KG1 (cell line): ENCODE data around the gene RNU2-63P.
"Not testable (repeated sequence)": the region's sequence is repeated elsewhere in the genome, so short reads cannot be mapped to it uniquely, and the experiment has no call there.

Source experiments
- DNase-seq: peaks from one replicate; lab custom pipeline; 2025; lab: John Stamatoyannopoulos, UW

Gene RNU2-63P

DNA sequence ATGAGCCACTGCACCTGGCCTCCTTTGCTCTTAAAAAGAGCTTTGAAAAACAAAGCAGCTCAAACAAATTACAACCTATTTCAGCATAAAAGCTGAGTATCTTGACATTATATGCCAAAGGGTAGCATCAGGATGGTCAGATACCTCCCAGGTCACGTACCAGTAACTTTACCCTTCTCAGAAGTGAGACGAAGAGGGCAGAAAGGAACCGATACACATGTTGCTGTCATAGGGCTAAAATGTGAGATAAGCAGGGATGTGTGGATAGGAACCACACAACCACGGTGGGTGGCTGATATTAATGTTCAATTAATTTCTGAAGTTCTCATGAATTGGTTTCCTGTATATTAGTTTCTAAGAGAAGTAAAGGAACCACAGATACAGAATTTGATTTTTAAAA is 12.6 kb upstream of the RNU2-63P start:
- no peak for DNase-seq

DNA sequence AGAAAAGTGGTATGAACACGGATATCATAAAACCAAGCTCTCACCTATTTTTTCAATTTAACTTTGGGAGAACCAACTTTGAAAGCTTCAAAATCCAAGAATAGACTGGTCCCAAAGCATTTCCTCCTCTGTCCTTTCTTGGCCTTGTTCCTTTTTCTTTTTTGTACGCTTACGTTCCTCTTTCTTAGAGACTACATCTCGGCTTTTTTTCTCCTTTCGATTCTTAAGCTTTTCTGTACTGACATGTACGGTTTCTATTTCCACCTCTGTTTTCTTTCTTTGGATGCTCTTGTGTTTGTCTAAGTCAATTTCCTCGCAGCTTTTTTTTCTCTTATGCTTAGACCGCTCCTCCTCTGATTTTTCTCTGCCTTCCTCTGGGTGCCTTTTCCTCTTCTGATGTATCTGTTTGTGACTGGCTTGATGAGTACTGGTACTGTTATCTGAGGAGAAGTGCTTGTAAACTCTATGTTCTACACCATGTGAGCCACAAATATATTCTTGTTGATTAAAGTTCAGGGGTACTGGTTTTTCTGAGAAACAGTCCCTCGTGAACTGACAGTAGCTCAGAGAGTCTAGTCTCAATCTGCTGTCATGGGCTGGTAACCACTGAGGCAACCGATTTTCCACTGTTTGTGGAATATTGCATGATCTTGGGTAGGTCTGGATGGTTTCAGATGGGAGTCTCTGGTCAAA is 11.5 kb upstream of the RNU2-63P start:
- DNase-seq, result no peak

DNA sequence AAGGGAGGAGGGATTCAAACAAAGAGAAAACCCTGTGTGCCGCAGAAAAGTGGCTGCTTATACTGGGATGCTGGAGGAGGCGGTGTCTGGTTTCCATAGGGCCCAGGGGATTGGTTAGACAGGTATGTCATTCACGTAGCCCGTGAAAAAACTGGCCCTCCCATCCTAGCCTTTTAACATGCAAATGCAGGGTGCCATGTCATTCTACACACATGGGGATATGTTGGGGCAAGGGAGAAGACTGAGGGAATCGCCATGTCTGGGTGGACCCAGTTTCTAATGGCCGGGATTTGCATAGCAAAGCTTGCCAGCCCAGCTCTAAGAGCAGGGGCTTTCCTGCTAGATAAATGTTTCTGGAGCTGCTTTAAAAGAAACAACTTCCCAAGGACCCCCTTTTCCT is 8.2 kb upstream of the RNU2-63P start:
- no peak for DNase-seq

DNA sequence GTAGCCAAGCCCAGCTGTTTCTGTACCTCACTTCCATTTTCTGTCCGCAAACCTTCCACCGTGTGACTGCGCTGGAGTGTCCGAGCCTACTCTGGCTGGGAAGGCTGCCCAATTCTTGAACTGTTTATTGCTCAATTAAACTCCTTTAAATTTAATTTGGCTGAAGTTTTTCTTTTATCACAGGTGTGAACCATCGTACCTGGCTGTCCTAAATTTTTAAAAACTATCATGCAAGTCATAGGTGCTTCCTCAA is 6.2 kb upstream of the RNU2-63P start:
- no peak for DNase-seq

DNA sequence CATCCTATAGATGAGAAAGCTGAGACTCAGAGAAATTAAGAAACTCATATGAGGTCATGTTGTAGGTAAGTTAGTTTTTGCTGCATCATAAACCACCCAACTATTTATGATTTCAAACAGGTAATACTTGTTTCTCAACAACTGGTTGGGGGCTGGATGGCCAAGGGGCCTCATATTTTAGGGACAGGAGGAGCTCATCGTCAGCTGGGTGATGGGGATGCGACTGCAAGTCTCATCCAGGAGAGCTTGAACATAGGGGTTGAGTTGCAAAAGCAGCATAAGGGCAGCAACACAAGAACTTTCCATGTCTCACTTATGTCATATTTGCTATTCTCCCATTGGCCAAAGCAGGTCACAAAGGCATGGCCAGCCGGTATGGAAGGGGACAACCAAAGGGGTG is 3.6 kb upstream of the RNU2-63P start:
- DNase-seq, result no peak

DNA sequence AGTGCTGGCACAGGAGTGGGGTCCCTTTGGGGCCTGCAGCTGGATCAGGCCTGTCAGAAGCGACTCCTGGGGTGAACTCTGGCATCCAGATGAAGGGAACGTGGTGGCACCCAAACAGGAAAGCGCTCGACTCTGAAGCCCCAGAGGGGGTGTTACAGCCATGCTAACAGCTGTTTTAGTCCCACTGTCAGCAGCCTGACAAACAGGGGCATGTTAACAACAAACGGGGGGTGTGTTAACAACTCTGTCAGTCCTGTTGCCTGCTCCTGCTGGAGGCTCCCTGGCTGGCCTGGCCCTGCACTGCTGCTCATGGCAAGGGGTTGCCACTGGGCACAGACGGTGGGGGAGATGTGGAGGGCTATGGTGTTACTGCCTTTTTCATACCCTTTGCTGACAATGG is 2.6 kb upstream of the RNU2-63P start:
- DNase-seq, result no peak

DNA sequence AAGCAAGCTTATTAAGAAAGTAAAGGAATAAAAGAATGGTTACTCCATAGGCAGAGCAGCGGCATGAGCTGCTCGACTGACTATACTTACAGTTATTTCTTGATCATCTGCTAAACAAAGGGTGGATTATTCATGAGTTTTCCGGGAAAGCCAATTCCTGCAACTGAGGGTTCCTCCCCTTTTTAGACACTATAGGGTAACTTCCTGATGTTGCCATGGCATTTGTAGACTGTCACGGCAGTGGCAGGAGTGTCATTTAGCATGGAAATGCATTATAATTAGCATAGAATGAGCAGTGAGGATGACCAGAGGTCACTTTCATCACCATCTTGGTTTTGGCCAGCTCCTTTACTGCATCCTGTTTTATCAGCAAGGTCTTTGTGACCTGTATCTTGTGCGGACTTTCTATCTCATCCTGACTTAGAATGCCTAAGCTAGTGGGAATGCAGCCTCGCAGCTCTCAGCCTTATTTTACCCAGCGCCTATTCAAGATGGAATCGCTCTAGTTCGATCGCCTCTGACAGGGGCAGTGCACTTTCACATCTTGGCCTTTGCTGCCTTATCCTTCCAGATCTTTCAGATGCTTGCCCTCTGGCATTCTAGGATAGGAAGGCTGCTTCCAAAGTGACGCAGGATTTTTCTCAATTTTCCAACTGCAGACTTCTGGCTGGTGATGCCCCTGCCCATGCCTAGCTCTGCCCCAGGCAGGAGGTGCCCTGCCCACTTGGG is 1.9 kb upstream of the RNU2-63P start:
- not testable (repeated sequence) for DNase-seq

DNA sequence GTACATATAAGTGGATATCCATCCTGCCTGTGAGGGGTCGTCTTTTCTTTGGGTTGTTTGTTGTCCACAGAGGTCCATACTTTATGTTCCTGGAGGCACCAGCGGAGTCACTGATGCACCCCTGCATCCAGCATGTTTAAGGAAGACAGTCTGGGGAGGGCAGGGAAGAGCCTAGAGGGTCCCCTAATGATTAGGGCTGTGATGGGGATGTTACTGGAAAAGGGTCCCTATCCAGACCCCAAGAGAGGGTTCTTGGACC is 1.4 kb upstream of the RNU2-63P start:
- DNase-seq, result not testable (repeated sequence)

DNA sequence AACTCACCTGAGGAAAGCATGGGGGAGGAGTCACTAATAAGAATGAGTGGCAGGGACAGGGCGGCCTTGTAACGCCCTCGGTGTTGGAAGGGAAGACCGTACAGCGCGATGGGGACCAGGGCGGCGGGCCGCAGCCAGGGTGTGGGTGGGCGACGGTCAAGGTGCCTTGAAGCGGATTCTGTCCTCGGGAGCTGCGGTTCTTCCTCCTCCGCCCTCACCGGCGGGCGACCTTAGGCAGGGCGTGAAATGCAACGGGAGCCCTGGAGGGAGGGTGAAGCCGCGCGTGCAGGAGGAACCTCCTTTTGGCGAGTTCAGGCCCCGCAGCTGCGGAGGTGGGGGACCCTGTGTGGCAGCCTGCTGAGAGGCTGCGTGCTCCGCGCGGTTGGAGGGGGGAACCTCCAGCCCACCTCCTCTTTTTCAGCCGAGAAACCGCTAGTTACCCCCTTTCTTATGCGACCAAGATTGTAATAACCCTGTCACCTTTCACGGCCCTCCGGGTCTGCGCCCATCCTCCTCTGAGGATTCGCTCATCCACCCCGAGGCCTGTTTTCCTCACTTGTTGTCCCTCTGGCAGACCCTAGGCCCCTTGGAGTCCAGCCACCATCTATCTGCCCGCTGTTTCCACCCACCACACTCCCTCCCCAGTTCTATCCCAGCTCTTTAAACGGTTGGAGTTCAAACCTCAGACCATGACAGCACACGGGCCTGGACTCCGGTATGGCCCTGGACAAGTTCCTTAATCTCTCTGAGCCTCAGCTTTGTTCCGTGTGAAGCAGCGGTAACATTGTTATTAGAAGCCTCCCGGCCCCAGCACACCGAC is 823 bp upstream of the RNU2-63P start:
- no peak for DNase-seq

DNA sequence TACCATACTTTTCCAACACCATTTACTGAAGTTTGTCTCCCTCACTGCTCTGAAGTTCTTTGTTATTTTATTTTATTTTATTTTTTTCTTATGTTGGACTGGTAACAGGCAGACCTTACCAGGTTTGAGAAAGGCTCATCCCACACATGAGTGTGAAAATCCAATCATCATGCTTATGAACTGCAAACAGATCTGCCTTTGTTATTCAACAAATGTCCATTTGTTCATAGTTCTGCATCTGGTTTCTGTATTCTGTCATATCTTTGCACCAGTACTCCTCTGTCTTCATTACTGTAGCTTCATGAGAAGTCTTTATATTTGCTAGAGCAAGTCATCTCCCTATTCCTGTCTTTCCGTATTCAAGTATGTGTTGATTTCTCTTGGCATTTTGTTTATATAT is 5.3 kb downstream of the RNU2-63P start:
- no peak for DNase-seq

DNA sequence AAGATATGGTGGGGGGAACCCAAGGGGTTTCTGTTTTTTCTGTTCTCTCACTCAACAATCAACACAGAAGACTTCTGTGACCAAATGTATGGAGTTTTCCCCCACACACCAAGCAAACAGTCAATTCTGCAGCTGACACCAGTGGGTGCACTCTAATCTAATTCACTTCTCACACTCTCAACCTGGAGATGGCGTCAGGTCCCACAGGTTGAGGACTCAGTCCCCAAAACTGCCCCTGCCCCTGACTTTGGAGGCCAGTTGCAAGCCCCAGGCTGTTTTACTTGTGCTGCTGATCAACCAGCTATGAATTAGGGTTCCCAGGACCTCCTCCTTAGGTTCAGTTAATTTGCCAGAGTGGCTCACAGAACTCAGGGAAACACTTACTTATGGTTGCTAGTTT is 6.2 kb downstream of the RNU2-63P start:
- no peak for DNase-seq

DNA sequence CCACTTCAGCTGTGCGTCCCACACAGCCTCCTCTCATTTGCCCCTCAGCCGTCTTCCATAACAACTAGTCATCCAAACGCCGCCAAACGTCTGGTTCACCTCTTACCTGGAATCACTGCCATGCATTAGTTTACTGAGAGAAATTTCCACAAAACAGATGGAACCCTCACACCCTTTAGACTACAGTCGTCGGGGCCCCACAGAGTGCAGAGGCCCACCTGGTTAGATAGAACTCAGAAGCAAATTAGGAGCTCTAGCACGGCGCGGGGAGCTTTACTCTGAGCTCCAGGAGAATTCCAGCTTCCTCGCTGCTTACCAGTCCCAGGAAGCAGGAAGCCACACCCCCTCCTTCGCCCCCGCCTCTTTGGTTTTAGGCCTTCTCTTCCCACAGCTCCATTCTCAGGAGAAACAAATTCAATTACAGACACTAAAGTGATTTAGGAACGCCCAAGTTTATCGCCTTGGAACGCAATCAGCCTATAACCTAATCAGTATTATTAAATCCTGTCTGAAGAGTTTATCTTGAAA is 9.4 kb downstream of the RNU2-63P start:
- DNase-seq, result no peak

DNA sequence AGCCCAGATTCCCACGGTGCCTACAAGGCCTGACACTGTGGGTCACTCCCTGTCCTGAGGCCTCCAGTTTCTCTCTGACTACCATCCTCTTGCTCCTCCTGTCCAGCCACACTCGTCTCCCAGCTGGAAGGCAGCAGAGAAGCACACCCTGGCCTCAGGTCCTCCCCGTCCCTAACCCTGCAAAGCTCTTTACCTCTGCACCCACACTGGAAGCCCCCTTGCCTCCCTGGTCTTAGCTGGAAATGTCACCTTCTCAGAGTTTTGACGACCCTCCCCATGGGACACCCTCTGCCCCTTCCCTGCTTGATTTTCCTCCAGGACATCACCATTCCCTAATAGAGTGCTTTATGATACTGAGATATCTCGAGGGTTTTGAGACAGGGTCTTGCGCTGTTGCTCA is 10.6 kb downstream of the RNU2-63P start:
- no peak for DNase-seq

DNA sequence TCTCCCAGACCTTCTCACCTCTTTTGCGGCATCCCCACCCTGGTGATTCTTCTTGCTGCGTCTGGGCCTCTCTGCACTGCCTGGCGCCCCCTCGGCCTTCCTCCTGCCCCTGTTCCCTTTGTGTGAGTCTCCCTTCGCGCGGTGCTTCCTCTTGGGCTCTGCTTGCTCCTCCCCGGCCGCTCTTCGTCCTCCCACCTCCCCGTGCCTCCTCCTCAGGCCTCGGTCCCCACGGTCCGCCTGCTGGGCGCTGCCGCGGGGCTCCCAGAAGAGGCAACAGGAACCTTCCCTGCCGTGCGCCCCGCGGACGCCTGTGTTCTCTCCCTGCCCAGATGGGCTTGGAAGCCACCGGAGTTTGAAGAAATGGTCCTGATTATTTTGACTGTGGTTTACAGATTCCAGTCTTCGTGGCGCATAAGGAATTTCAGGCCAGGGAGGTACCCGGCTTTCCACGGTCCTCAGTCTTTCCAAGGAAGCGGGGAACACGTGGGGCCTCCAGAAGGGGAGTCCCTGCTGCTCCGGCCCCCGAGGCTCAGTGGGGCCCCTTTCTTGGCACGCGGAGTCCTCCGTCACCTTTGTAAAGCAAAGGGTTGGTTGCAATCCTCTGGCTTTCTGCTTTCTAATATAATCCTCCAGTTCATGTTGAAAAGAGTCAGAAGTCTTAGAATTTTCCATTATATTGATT is 13.1 kb downstream of the RNU2-63P start:
- DNase-seq, result no peak

DNA sequence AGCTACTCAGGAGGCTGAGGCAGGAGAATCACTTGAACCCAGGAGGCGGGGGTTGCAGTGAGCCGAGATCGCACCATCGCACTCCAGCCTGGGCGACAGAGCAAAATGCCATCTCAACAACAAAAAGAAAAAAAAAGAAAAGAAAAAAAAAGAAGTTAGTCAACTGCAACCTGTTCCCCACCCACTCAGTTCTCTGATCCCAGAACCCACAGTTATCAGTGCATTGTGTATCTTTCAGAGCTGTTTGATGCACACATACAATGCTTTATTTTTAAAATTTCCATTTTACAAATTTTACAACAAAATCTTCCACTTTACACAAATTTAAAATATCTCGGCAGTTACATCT is 14.0 kb downstream of the RNU2-63P start:
- DNase-seq, result no peak

DNA sequence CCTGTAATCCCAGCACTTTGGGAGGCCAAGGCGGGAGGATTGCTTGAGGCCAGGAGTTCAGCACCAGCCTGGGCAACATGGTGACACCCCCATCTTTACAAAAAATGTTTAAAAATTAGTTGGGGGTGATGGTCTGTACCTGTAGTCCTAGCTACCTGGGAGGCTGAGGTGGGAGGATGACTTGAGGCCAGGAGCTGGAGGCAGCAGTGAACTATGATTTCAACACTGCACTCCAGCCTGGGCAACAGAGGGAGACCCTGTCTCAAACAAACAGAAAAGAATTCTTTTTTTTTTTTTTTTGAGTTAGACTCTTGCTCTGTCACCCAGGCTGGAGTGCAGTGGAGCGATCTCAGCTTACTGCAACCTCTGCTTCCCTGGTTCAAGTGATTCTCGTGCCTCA is 15.9 kb downstream of the RNU2-63P start:
- DNase-seq, result not testable (repeated sequence)

DNA sequence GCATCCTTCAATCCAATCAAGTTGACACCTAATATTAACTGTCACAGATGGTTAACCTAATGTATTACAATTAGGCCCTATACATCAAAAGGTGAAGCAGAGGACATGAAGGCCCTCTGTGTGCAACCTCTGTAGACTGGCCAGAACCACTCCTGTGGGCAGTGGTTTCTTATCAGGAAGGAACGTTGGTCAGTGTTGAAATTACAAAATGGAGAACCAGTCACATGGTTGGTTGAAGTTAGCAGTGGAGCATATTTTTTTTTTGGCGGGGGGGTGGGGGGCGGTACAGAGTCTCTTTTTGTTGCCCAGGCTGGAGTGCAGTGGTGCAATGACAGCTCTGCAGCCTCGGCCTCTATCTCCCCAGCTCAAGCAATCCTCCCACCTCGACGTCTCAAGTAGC is 19.8 kb downstream of the RNU2-63P start:
- no peak for DNase-seq

DNA sequence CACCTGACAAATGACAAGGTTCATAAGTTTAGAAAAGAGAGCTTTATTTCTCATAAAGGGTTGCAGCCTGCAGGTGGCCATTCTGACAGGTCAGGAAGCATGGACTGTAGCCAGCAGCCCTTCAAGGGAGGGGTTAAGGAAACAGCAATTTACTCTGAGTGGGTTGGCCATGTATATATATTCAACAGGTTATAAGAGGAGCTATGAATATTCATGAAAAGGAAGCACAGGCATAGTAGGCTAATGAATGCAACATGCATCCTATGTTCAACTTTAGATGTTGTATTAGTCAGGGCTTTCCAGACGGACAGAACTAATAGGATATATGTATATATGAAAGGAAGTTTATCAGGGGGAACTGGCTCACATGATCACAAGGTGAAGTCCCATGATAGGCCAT is 20.6 kb downstream of the RNU2-63P start:
- no peak for DNase-seq

DNA sequence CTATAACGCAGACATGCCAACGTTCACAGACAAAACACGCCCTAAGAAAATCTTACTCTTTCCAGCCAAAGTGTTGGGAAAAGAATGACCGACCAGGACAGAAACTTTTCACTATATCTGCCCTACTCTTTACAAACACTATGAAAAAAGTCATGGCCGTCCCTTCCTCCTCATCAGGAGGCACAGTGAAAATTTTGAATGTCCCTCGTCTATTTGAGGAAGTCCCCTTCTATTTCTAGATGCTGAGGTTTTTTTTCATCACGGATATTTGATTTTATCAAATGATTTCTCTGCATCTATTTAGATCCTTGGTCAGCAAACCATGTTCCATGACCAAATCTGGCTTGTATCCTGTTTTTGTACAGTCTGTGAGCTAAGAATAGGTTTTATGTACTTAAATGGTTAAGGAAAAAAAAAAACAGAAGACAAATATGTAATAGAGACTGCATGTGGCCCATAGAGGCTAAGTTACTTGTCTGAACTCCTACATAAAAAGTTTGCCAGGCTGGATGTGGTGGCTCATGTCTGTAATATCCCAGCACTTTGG is 22.0 kb downstream of the RNU2-63P start:
- not testable (repeated sequence) for DNase-seq

DNA sequence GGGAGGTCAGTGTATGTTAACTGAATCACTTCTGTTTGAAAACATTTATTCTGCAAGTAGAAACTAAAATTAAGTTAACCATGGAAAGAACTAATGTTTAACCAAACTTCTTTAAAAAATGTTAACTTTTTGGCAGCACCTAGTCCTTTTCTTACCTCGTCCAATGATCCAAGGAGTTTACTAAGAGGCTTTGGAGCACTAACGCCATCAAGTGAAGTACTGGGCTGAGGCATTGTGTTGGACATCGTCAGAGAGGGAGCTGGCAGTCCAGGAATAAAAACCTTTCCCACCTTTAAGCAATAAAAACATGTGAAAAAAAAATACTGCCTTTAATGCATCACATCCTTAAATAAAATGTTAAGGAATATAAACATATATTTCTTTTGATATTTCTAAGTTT is 23.8 kb downstream of the RNU2-63P start:
- DNase-seq, result not testable (repeated sequence)

DNA sequence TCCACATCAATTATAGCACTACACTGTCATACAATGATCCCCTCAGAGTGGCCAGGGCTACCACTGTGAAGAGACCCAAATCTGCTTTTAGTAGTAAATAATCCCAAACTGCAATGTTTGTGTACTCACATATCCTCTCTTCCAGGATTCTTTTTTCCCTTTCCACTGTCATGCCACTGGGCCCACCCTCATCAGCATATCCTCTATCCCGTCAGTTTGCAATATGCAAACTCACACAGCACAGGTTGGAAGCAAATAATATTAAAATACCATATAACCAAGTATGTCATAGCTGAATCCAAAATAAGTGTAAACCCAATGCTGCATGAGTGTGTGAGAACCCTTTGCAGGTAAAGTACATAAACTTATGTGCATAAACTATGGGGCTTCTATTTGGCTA is 28.9 kb downstream of the RNU2-63P start:
- DNase-seq, result not testable (repeated sequence)

DNA sequence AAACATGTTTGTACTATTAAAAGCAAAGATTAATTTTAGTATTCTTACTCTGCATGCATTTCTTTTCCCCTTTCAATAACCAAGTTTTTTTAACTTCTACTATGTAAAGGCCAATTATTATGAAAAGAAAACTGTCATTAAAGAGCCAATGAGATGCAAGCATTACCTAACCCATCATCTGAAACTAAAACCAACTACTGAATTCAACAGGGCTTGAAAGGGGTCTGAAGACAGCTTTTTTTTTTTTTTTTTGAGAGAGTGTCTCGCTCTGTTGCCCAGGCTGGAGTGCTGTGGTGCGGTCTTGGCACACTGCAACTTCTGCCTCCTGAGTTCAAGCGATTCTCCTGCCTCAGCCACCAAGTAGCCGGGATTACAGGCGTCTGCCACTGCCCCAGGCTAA is 30.4 kb downstream of the RNU2-63P start:
- not testable (repeated sequence) for DNase-seq

DNA sequence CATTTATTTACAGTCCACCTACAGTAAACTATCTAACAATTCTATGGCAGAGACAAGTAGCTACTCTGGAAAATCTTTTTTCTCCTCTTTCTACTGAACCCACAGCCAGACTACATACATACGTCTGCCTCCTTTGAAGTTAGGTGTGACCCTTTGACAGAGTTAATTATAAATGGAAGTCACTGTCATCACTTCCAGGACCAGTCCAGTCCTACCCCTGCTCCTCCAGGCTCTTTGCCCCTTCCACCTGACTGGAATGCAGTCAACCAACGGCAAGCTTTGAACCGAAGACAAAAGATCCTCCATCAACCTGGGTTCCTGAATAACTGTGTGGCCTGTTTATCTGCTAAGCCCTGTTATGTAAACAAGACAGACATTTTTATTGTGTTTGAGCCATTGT is 35.2 kb downstream of the RNU2-63P start:
- not testable (repeated sequence) for DNase-seq
